GM18519 (cell line): ENCODE measurements around the gene MSL2.
"Not testable (repeated sequence)": the region's sequence is repeated elsewhere in the genome, so short reads cannot be mapped to it uniquely, and the experiment has no call there.

Source experiments
- ATAC-seq: cut with Tn5 transposase; IDR thresholded peaks from one replicate; pipeline ENCODE4 v1.9.1; 2021; ENCODE audit warnings: mild to moderate bottlenecking, moderate library complexity; ENCODE audit not compliant: unreplicated experiment, low FRiP score

MSL2 gene

GRCh38 chr3:136193278-136194054 is 2.7 kb downstream of the MSL2 start:
- ATAC-seq: no peak

GRCh38 chr3:136192831-136193230 is 3.3 kb downstream of the MSL2 start:
- no peak for ATAC-seq

DNA sequence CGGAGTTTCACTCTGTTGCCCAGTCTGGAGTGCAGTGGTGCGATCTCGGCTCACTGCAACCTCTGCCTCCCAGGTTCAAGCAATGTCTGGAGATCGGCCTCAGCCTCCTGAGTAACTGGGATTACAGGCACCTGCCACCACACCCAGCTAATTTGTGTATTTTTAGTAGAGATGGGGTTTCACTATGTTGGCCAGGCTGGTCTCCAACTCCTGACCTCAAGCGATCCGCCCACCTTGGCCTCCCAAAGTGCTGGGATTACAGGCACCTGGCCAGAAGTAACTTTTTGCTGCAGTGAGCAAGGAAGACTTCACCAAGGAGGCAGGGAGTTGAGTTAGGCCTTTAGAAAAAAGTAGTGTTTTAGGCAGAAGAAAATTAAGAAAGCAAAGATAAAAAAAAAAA is 3.9 kb downstream of the MSL2 start:
- not testable (repeated sequence) for ATAC-seq

DNA sequence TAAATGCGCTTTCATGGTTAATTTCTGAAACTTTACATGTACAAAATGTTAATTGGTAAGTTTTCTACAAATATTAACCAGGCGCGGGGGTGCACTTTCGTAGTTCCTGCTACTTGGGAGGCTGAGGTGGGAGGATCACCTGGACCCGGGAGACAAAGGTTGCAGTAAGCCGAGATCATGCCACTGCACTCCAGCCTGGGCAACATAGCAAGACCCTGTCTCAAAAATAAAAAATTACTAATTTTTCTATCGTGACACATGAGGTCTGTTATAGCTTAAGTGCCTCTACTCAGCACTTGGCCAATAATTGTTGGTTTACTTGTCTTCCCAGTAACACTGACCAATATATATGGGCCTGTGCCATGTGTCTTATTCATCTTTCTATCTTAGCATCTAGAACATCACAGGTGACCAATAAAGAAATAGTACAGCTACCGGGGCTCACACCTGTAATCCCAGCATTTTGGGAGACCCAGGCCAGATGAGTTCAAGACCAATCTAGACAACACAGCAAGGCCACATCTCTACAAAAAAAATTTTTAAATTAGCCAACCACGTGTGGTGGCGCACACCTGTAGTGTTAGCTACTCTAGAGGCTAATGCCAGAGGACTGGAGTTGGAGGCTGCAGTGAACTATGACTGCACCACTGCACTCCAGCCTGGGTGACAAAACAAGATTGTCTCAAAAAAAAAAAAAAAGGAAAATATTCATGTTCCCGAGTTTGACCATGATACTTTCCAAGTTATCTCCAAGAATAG is 6.1 kb downstream of the MSL2 start:
- ATAC-seq: no peak

DNA sequence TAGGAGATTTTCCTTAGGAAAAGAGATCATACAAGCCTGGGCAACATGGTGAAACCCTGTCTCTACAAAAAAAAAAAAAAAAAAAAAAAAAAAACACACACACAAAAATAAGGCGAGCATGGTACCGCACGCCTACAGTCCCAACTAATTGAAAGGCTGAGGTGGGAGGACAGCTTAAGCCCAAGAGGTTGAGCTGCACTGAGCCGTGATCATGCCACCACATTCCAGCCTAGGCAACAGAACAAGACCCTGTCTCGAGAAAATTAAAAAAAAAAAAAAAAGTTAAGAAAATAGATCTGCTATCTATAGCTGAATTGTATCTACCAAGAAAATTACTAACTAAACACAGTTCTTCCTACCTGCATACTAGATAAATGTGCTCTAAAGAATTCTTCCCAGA is 7.1 kb downstream of the MSL2 start:
- no peak for ATAC-seq

GRCh38 chr3:136187868-136188267 is 8.3 kb downstream of the MSL2 start:
- ATAC-seq: no peak

GRCh38 chr3:136186846-136187245 is 9.3 kb downstream of the MSL2 start:
- ATAC-seq: no peak

- no peak for ATAC-seq
These were observed 9.8 kb downstream of the MSL2 start for GRCh38 chr3:136186344-136186743.

GRCh38 chr3:136184703-136185102 is 11.4 kb downstream of the MSL2 start:
- ATAC-seq: no peak

DNA sequence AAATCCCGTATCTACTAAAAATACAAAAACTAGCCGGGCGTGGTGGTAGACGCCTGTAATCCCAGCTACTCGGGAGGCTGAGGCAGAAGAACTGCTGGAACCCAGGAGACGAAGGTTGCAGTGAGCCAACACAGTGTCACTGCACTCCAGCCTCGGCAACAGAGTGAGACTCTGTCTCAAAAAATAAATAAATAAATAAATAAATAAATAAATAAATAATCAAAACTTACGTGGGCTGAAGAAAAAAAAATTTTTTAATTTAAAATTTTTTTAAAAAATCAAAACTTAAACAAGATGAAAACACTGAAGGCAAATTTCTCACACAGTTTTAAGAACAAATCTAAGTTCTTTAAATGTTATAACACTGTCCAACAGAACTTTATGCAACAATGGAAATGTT is 14.4 kb downstream of the MSL2 start:
- ATAC-seq: no peak

DNA sequence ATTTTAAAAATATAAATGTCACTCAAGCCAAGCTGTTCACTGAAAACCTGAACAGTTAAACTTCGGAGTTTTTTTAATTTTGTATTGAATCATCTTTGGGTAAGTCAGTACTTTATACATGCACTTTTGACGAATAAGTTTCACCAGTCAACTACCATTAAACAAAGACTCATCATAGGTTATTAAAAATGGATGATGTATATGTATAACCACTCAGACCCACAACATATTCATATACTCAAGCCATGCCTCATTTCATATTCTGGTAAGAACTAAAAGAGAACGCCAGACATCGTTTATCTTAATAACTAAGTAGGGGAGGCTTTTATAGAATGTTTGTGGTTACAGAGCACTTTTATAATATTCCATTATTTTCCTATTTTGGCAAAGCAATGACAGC is 18.3 kb downstream of the MSL2 start:
- no peak for ATAC-seq

DNA sequence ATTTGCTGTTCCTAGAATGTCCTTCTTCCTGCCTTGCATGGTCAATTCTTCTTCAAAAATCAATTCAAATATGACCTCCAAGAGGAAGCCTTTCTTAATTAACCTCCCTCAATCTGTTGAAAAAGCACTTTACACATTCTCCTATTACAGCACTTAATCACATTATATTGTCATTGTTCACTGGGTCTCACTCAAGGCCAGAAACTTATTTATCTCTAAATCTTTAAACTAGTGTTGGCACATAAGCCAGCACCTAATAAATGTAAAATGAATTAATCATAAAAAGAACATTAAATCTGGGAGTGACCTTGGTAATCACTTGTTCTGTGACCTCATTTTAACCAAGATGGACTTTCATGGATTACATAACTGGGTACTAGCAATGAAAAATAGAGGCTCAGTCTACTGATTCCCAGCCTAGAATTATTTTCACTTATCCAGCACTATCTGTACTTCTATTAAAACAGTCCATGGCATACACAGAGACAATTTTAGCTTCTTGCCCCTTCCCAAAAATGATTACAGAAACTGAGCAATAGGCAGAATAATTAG is 22.1 kb downstream of the MSL2 start:
- ATAC-seq: no peak

DNA sequence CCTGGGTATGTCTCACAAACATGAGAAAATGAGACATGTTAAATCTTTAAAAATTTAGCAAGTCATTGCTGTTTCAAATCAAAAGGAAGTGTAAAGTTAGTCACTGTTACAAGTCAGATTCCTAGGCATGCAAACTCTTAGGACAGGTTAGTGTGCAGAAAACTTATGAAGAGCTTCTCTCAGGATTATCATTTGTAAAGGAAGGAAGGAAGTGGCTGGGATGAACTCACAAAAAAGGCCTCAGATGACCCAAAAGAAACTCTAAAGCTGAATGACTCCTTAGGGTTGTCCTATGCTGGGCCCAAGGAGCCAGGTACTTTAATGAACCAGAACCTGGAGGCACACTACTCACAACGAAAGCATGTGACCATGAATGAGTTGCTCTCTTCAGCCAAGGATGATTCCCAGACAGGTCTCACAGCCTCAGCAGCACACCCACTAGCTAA is 25.0 kb downstream of the MSL2 start:
- ATAC-seq: no peak

DNA sequence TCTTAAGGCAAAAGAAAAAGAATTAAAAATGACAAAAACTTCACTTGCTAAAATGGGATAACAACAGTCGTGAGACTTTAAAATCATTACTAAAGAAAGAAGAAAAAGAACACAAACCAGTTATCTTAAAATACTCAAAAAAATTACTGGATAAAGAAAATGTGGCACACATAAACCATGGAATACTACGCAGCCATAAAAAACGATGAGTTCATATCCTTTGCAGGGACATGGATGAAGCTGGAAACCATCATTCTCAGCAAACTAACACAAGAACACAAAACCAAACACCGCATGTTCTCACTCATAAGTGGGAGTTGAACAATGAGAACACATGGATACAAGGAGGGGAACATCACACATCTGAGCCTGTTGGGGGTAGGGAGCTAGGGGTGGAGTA is 27.9 kb downstream of the MSL2 start:
- not testable (repeated sequence) for ATAC-seq

DNA sequence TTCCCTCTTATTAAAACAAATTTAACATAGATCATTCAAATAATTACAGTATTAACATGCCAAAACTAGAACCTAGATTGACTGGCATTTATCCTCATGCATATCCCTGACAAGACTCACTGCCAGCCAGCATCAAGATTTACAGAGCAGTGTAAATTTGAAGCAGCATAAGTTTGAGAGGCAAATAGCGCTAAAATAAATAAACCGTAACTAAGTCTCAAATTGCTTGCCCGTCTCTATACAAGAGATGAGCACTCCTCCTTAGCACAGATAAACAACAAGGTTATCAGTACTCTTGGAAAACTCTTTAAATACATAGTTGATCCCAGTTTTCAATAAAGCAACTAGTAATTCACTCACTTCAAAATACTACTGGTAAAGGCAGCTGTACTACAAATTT is 29.6 kb downstream of the MSL2 start:
- ATAC-seq: no peak

- not testable (repeated sequence) for ATAC-seq
These were observed 32.5 kb downstream of the MSL2 start for GRCh38 chr3:136163607-136164006.

DNA sequence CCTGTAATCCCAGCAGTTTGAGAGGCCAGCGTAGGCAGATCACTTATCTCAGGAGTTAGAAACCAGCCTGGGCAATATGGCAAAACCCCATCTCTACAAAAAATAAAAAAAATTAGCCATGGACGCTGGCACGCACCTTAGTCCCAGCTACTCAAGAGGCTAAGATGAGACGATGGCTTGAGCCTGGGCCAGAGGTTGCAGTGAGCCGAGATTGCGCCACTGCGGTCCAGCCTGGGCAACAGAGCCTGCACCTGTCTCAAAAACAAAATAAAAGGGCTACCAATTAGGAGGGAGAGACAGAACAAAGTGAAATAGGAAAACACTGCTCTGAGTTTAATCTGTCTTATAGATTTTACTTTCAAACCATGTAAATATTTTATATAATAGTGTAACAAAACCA is 33.8 kb downstream of the MSL2 start:
- ATAC-seq: no peak

- ATAC-seq: no peak
These were observed 34.6 kb downstream of the MSL2 start for GRCh38 chr3:136161516-136161915.

DNA sequence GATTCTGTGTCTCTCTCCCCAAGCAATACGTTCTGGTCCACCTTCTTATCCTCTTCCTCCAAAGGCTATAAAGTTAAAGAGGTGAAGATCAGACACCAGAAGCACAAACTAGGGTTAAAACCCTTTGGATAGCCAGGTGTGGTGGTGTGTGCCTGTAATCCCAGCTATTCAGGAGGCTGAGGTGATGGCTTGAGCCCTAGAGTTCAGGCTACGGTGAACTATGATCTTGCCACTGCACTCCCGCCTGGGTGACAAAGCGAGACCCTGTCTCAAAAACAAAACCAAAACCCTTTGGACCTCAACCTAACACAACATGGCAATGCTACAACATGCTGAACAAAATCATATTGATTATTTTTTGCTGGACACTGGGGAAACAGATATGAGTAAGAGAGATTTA is 43.2 kb downstream of the MSL2 start:
- no peak for ATAC-seq

DNA sequence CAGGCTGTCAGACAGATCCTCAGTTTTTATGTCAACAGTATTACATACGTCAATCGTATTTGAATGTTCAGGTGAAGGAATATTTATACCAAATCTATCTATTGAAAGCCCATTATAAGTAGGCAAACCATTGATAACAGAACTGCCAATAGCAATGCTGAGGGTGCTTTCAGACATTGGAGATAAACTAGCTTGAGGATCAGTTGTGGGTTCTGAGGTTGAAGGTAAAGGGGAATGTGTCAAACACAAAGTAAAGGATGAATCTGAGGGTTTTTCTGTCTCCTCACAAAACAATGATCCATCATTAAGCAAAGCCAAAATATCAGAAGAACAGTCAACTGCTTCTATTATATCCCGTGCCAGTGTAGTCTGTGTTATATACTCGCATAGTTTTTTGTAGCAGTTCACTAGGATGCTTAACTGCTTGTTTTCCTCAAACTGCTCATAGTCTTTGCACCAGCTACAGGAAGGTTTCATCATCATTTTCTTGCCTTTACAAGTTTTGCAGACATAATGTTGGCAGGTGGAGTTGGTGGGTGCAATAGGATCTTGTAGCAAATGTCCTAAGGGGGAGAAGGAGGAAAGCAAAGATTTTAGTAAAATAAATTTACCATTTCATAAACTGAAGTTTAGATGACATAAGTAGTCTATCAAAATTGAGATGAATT is 43.8 kb downstream of the MSL2 start:
- no peak for ATAC-seq

DNA sequence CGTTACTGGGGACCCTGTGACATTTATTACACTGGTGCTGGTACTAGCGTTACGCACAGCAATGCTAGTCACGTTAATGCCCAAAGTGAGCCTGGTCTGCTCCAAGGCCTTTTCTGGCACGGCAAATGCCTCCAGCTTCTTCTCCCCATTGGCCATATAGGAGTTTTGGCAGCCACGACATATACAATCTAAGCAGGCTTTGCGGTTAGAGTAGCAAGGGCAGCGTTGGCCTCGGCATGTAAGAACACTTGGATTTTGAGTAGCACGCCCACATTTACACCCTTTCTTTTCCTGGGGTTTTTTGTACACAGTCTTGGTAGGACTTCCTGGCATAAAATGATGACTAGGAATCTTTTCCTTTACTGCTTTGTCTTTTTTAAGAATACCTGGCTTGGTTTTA is 44.9 kb downstream of the MSL2 start:
- ATAC-seq: no peak
